GM19023 (cell line): ENCODE measurements around the gene SIX1.

ENCODE experiments used
- ATAC-seq: cut with Tn5 transposase; IDR thresholded peaks from one replicate; pipeline ENCODE4 v1.9.1; 2021; ENCODE audit warnings: mild to moderate bottlenecking, moderate library complexity; ENCODE audit not compliant: unreplicated experiment

The SIX1 gene

GRCh38 chr14:60655898-60656685 is 6.8 kb upstream of the SIX1 start:
- ATAC-seq: no peak

- ATAC-seq: no peak
These were observed 6.0 kb upstream of the SIX1 start for GRCh38 chr14:60655119-60655897.

GRCh38 chr14:60654334-60654821 is 5.1 kb upstream of the SIX1 start:
- ATAC-seq: no peak

GRCh38 chr14:60653701-60654161 is 4.5 kb upstream of the SIX1 start:
- no peak for ATAC-seq

- ATAC-seq: no peak
These were observed 3.7 kb upstream of the SIX1 start for GRCh38 chr14:60652674-60653651.

- ATAC-seq: no peak
These were observed 2.8 kb upstream of the SIX1 start for GRCh38 chr14:60651796-60652673.

GRCh38 chr14:60651086-60651795 is 2.0 kb upstream of the SIX1 start:
- ATAC-seq: no peak

- ATAC-seq: no peak
These were observed 1.2 kb upstream of the SIX1 start for GRCh38 chr14:60650373-60650961.

- ATAC-seq: no peak
These were observed 647 bp upstream of the SIX1 start for GRCh38 chr14:60649875-60650372.

GRCh38 chr14:60648249-60648933 is 886 bp downstream of the SIX1 start:
- ATAC-seq: no peak

- ATAC-seq: no peak
These were observed 1.4 kb downstream of the SIX1 start for GRCh38 chr14:60647837-60648248.

- ATAC-seq: no peak
These were observed 2.0 kb downstream of the SIX1 start for GRCh38 chr14:60647081-60647836.

GRCh38 chr14:60646226-60646818 is 3.0 kb downstream of the SIX1 start:
- ATAC-seq: no peak

GRCh38 chr14:60645126-60645741 is 4.0 kb downstream of the SIX1 start:
- ATAC-seq: no peak

- no peak for ATAC-seq
These were observed 4.6 kb downstream of the SIX1 start for GRCh38 chr14:60644666-60645065.
